A673 (cell line): ENCODE results near the gene VBP1. TPM values are rescaled to one million over a fixed set of nuclear protein-coding genes. Genes with fewer than 3 reads are reported as not detected.
"Not testable (repeated sequence)": the region's sequence is repeated elsewhere in the genome, so short reads cannot be mapped to it uniquely, and the experiment has no call there.

ENCODE experiments used
- BruUV-seq: library from RNA; stranded (reverse); fragments of 400-500 nt; replicated peaks from 2 replicates; lab custom pipeline; 2021; lab: Mats Ljungman, UMichigan
- CTCF ChIA-PET: fragments of 300-600 bp; sonication (Branson Sonifier 250); formaldehyde crosslinking; loops from one replicate; lab custom pipeline; 2022; ENCODE audit warnings: antibody characterized with exemption; lab: Charles Lee
- POLR2A ChIA-PET: fragments of 300-600 bp; sonication (Branson Sonifier 250); formaldehyde crosslinking; loops from one replicate; lab custom pipeline; 2022; ENCODE audit warnings: antibody characterized with exemption; ENCODE audit not compliant: low non-redundant PET; lab: Charles Lee
- DNase-seq: peaks from one replicate; pipeline ENCODE4 v3.0.0-alpha.2; 2015; ENCODE audit warnings: low spot score
- H3K27ac ChIP-seq: fragments of 200-600 bp; sonication (generic); 2 replicates; pipeline ENCODE4 v1.5.1; 2016; ENCODE audit warnings: mixed run types, low read depth, mild to moderate bottlenecking, mixed read lengths, antibody characterized with exemption, low read length; ENCODE audit not compliant: poor library complexity, severe bottlenecking
- H3K27me3 ChIP-seq: fragments of 200-600 bp; sonication (generic); replicated peaks from 2 replicates; pipeline ENCODE4 v1.6.1; 2017; ENCODE audit warnings: mixed run types, low read depth, mild to moderate bottlenecking, mixed read lengths, antibody characterized with exemption, low read length; ENCODE audit not compliant: insufficient read depth, poor library complexity
- H3K36me3 ChIP-seq: fragments of 200-600 bp; sonication (generic); 2 replicates; pipeline ENCODE4 v1.6.1; 2016; ENCODE audit warnings: mixed run types, mild to moderate bottlenecking, mixed read lengths, antibody characterized with exemption, low read length; ENCODE audit not compliant: insufficient read depth, poor library complexity, severe bottlenecking
- H3K4me1 ChIP-seq: fragments of 200-600 bp; sonication (generic); 2 replicates; pipeline ENCODE4 v1.6.1; 2017; ENCODE audit warnings: mixed run types, mild to moderate bottlenecking, mixed read lengths, antibody characterized with exemption, low read length; ENCODE audit not compliant: insufficient read depth, poor library complexity, severe bottlenecking
- H3K4me3 ChIP-seq: fragments of 200-600 bp; sonication (generic); 2 replicates; pipeline ENCODE4 v1.5.1; 2016; ENCODE audit warnings: low read depth, mixed run types, mild to moderate bottlenecking, mixed read lengths, low read length; ENCODE audit not compliant: poor library complexity, severe bottlenecking
- H3K9me3 ChIP-seq: fragments of 200-600 bp; sonication (generic); 2 replicates; pipeline ENCODE4 v1.6.1; 2016; ENCODE audit warnings: mixed run types, low read depth, mild to moderate bottlenecking, mixed read lengths, antibody characterized with exemption, low read length; ENCODE audit not compliant: poor library complexity, severe bottlenecking
- EZH2 ChIP-seq: fragments of 200-600 bp; sonication (generic); IDR thresholded peaks from 2 replicates; pipeline ENCODE4 v1.6.1; 2017; ENCODE audit warnings: borderline replicate concordance, low read depth, mild to moderate bottlenecking, mixed read lengths, antibody characterized with exemption, low read length; ENCODE audit not compliant: poor library complexity, severe bottlenecking
- intact Hi-C: fragments of 100-400 bp; cut with micrococcal nuclease; formaldehyde crosslinking; loops from one replicate; pipeline ENCODE4 v1.10.0; 2022; ENCODE audit not compliant: unreplicated experiment
- total RNA-seq: library from RNA; stranded (reverse); gene quantifications from 2 replicates; pipeline ENCODE4 v1.2.3, GENCODE V29; 2021
- TF ChIP-seq, protein P1 (sequence below): fragments of 300-800, 200-600 bp; sonication (generic); conservative IDR thresholded peaks from 2 replicates; pipeline ENCODE4 v1.5.1; 2017; ENCODE audit warnings: low read depth, mild to moderate bottlenecking, antibody characterized with exemption, low read length, moderate library complexity, mixed read lengths

Gene VBP1
- total RNA-seq, 1 experiment from 2014 or later: 119 TPM

DNA sequence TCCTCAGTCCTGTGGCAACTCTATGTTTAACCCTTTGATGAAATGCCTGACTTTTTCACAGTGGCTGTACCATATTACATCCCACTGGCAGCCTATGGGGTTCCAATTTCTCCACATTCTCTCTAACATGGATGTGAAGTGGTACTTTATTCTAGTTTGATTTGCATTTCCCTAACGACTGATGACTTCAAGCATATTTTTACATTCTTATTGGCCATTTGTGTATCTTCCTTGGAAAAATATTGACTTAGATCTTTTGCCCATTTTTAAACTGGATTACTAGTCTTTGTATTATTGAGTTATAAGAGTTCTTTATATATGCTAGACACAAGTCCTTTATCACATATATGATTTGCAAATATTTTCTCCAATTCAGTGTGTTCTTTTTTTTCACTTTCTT, 50.2 kb downstream of the VBP1 start:
- H3K4me1 ChIP-seq: no peaks in the 10 kb centered on the region
- H3K4me3 ChIP-seq: no peak overlapping the region
- no peak for DNase-seq
- peaks cover 9% of the 10 kb centered on the region for H3K9me3 ChIP-seq
- BruUV-seq: no TSS peak
- no peaks in the 10 kb centered on the region for H3K27me3 ChIP-seq
- ChIA-PET CTCF (no interaction called here), POLR2A (no interaction called here)
- no peak overlapping the region for H3K27ac ChIP-seq
- intact Hi-C loops: no loop called here
- no peaks in the 10 kb centered on the region for H3K36me3 ChIP-seq
- TF ChIP-seq, protein P1, sequence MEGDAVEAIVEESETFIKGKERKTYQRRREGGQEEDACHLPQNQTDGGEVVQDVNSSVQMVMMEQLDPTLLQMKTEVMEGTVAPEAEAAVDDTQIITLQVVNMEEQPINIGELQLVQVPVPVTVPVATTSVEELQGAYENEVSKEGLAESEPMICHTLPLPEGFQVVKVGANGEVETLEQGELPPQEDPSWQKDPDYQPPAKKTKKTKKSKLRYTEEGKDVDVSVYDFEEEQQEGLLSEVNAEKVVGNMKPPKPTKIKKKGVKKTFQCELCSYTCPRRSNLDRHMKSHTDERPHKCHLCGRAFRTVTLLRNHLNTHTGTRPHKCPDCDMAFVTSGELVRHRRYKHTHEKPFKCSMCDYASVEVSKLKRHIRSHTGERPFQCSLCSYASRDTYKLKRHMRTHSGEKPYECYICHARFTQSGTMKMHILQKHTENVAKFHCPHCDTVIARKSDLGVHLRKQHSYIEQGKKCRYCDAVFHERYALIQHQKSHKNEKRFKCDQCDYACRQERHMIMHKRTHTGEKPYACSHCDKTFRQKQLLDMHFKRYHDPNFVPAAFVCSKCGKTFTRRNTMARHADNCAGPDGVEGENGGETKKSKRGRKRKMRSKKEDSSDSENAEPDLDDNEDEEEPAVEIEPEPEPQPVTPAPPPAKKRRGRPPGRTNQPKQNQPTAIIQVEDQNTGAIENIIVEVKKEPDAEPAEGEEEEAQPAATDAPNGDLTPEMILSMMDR: no peak
- TF ChIP-seq EZH2: no peak

DNA sequence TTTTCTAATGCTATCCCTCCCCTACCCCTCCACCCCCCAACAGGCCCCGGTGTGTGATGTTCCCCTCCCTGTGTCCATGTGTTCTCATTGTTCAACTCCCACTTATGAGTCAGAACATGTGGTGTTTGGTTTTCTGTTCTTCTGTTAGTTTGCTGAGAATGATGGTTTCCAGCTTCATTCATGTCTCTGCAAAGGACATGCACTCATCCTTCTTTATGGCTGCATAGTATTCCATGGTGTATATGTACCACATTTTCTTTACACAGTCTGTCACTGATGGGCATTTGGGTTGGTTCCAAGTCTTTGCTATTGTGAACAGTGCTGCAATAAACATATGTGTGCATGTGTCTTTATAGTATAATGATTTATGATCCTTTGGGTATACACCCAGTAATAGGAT, 51.7 kb downstream of the VBP1 start:
- BruUV-seq, intact Hi-C loops: not testable (repeated sequence)

DNA sequence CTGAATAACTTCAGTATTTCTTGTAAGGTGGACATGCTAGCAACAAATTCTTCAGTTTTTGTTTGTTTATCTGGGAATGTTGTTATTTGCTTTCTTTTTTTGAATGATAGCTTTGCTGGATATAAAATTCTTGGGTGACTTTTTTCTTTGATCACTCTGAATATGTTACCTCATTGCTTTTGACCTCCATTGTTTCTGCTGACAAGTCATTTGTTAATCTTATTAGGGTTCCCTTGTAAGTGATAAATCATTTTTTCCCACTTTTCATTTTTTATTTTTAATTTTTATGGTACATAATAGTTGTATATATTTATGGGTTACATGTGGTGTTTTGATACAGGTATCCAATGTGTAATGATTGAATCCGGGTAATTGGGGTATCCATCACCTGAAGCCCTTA, 54.7 kb downstream of the VBP1 start:
- POLR2A ChIA-PET: no interaction called here
- Histone ChIP-seq H3K9me3 (peaks cover 9% of the 10 kb centered on the region), H3K4me3 (no peak overlapping the region), H3K36me3 (no peaks in the 10 kb centered on the region), H3K27me3 (no peaks in the 10 kb centered on the region), H3K27ac (no peak overlapping the region), H3K4me1 (no peaks in the 10 kb centered on the region)
- no TSS peak for BruUV-seq
- DNase-seq: no peak
- CTCF ChIA-PET: no interaction called here
- intact Hi-C loops: no loop called here
- no peak for TF ChIP-seq EZH2
- TF ChIP-seq, protein P1: no peak

More for the DNA sequence above, 51.7 kb downstream of the VBP1 start:
- H3K4me1 ChIP-seq, POLR2A ChIA-PET, H3K9me3 ChIP-seq, CTCF ChIA-PET, H3K27me3 ChIP-seq, DNase-seq, H3K27ac ChIP-seq, H3K36me3 ChIP-seq, H3K4me3 ChIP-seq: not testable (repeated sequence)

DNA sequence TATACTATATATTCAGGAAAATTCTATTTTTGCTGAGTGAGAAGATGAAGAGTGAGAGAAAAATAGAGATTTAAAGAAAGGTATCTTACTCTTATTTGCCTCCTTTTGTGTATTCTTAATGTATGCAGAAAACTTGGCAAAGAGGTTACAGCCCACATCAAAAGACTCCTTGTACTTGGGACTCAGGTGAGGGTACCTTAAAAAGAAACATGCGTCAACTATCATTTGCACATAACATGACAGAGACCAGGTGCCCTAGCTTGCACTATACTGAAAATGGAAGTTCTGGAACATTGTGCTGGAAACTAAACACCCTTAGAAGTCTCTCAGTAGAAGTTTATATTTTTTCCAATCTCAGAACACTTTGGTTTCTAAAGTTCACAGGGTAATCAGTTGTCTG, 63.6 kb downstream of the VBP1 start:
- Histone ChIP-seq H3K27ac (no peak overlapping the region), H3K9me3 (peaks cover 4% of the 10 kb centered on the region), H3K36me3 (no peaks in the 10 kb centered on the region), H3K4me3 (no peak overlapping the region), H3K4me1 (no peaks in the 10 kb centered on the region), H3K27me3 (no peaks in the 10 kb centered on the region)
- CTCF ChIA-PET: no interaction called here
- TF ChIP-seq, protein P1: no peak
- no peak for DNase-seq
- BruUV-seq: no TSS peak
- intact Hi-C loops: no loop called here
- POLR2A ChIA-PET: no interaction called here
